H7 (cell line): ENCODE data around the gene SLC22A13. TPM values are rescaled to one million over a fixed set of nuclear protein-coding genes. Genes with fewer than 3 reads are reported as not detected.
A peak's percentile ranks its signal among the peaks of the same experiment; 100 is the strongest.
"Not testable (repeated sequence)": the region's sequence is repeated elsewhere in the genome, so short reads cannot be mapped to it uniquely, and the experiment has no call there.

ENCODE experiments used
- DNase-seq: peaks from one replicate; pipeline ENCODE4 v3.0.0; 2012
- H3K27me3 ChIP-seq: 2 replicates; pipeline ENCODE4 v1.6.0; 2011; ENCODE audit warnings: mild to moderate bottlenecking, low read length; ENCODE audit not compliant: control insufficient read depth, insufficient read depth
- H3K36me3 ChIP-seq: replicated peaks from 2 replicates; pipeline ENCODE4 v1.5.1; 2011; ENCODE audit warnings: low read length; ENCODE audit not compliant: control insufficient read depth, insufficient read depth
- H3K4me3 ChIP-seq: 2 replicates; pipeline ENCODE4 v1.5.1; 2011; ENCODE audit warnings: low read depth, mild to moderate bottlenecking, control low read depth, low read length, moderate library complexity; ENCODE audit not compliant: insufficient read depth
- total RNA-seq: library from RNA; depleted of rRNA; stranded (reverse); fragments of >200 nt; shearing (Covaris generic); gene quantifications from 2 replicates; pipeline ENCODE4 v1.2.3, GENCODE V29; 2014

SLC22A13 gene
- total RNA-seq, 1 experiment from 2014 or later, result 0.24 TPM

- DNase-seq, result no peak
- Histone ChIP-seq H3K4me3 (no peak overlapping the region), H3K36me3 (no peaks in the 10 kb centered on the region), H3K27me3 (no peaks in the 10 kb centered on the region)
These were observed 9.4 kb downstream of the SLC22A13 start for GRCh38 chr3:38274864-38275649.

GRCh38 chr3:38275658-38276057, 10.0 kb downstream of the SLC22A13 start:
- H3K36me3 ChIP-seq, result no peaks in the 10 kb centered on the region
- no peaks in the 10 kb centered on the region for H3K27me3 ChIP-seq
- no peak overlapping the region for H3K4me3 ChIP-seq
- no peak for DNase-seq

DNA sequence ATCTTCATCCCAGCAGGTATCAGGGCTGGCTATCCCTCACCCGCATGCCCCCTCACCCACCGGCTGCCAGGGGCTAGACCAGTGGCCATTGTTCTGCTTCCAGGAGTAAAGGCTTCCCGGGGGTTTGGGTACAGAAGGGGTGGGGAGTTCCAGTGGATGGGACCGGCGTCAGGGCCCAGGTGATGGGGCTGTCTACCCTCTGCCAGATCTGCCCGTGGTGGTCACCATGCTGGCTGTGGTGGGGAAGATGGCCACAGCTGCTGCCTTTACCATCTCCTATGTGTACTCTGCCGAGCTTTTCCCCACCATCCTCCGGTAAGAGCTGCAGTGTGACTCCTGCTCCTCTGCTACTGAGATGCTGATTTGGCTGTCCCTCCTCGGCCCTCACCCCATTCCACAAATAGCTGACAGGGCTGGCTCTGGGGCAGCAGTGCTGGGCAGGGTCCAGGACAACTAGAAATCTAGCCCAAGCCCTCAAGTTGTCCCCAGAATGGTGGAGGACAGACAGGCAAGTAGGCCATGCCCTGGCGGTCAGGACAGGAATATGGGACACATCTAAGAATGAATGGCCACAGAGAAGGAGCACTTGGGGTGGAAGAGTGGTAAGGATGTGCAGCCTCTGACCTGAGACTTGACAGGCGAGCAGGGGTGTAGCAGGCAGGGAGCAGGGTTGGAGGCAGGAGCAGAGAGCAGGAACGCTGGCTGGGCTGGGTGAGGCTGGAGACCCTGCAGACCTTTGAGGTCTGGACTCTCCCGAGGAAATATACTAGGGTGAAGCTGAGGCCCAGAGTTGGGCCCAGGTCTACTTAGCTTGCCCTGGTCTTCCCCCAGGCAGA, 10.7 kb downstream of the SLC22A13 start:
- Histone ChIP-seq H3K4me3 (no peak overlapping the region), H3K36me3 (no peaks in the 10 kb centered on the region), H3K27me3 (no peaks in the 10 kb centered on the region)
- DNase-seq, result no peak

DNA sequence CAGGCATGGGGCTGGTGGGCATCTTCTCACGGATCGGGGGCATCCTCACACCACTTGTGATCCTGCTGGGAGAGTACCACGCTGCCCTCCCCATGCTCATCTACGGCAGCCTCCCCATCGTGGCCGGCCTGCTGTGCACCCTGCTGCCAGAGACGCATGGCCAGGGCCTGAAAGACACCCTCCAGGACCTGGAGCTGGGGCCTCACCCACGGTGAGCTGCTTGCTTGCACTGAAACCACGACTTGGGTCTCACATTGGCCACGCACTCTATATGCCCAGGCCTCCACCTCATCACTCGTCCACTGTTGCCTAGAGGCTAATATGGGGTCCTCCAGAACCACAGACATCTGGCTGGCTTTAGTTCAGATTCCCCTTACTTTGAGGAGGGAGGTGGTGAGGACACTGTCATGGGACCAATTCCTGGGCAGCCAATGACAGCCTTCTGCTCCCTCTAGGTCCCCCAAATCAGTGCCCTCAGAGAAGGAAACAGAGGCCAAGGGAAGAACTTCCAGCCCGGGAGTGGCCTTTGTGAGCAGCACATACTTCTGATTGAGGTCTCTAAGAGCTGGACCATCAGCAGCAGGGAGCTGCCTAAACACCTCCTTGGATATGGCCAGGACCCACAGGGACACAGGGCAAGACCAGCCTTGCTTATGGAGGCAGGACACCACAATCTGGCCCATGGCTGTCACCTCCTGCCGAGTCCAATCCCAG, 11.5 kb downstream of the SLC22A13 start:
- Histone ChIP-seq H3K4me3 (no peak overlapping the region), H3K27me3 (no peaks in the 10 kb centered on the region), H3K36me3 (no peaks in the 10 kb centered on the region)
- DNase-seq, result no peak

DNA sequence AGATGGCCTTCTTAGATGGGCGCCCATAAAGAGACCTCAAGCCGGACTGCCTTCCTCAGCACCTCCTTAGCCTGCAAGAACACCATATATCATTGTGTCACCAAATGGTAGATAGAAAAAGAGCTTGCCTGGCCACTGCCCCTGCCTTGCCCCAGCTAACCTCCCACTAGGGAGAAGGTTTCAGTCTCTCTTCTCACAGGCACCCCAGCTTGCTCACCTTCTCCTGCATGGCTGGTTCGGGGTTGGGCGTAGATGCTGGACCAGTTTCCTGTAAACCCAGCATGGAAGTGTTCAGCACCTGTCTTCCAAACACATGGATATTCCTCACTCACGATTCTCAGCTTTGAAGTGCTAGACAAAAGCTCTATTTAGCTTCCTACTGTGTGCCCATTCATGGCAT, 13.2 kb downstream of the SLC22A13 start:
- Histone ChIP-seq H3K36me3 (no peaks in the 10 kb centered on the region), H3K4me3 (no peak overlapping the region), H3K27me3 (no peaks in the 10 kb centered on the region)
- no peak for DNase-seq

- no peak within 1 kb of the TSS for H3K4me3 ChIP-seq
- no peaks in the 10 kb centered on the region for H3K27me3 ChIP-seq
- no peaks in the 10 kb centered on the region for H3K36me3 ChIP-seq
- DNase-seq, result peak; percentile 78
These were observed 16.5 kb downstream of the SLC22A13 start, which contains the start of gene SLC22A14 for GRCh38 chr3:38281895-38282686. Gene SLC22A14 (plus strand): TSS chr3:38282294. CDS start chr3:38306027, 23,733 bp downstream.

GRCh38 chr3:38283810-38284755, 18.5 kb downstream of the SLC22A13 start:
- no peak overlapping the region for H3K4me3 ChIP-seq
- no peaks in the 10 kb centered on the region for H3K36me3 ChIP-seq
- no peaks in the 10 kb centered on the region for H3K27me3 ChIP-seq
- no peak for DNase-seq

DNA sequence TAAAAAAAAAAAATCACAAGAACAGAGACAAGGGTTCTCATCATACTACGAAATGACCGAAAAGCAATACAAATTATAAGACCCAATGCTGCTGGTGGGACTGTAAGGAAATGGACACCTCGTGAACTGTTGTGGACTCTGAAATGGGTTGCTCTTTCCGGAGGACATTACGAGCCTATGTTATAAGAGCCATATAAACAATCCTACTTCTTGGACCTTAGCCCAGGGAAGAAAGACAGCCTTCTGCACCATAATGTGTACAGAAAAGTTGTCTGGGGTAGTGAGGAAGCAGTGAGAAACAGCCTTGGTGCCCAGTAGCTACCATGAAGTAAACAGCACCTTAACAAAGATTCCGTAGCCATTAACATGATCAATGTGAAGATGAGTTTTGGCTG, 19.1 kb downstream of the SLC22A13 start:
- Histone ChIP-seq H3K36me3 (no peaks in the 10 kb centered on the region), H3K27me3 (no peaks in the 10 kb centered on the region), H3K4me3 (no peak overlapping the region)
- no peak for DNase-seq

DNA sequence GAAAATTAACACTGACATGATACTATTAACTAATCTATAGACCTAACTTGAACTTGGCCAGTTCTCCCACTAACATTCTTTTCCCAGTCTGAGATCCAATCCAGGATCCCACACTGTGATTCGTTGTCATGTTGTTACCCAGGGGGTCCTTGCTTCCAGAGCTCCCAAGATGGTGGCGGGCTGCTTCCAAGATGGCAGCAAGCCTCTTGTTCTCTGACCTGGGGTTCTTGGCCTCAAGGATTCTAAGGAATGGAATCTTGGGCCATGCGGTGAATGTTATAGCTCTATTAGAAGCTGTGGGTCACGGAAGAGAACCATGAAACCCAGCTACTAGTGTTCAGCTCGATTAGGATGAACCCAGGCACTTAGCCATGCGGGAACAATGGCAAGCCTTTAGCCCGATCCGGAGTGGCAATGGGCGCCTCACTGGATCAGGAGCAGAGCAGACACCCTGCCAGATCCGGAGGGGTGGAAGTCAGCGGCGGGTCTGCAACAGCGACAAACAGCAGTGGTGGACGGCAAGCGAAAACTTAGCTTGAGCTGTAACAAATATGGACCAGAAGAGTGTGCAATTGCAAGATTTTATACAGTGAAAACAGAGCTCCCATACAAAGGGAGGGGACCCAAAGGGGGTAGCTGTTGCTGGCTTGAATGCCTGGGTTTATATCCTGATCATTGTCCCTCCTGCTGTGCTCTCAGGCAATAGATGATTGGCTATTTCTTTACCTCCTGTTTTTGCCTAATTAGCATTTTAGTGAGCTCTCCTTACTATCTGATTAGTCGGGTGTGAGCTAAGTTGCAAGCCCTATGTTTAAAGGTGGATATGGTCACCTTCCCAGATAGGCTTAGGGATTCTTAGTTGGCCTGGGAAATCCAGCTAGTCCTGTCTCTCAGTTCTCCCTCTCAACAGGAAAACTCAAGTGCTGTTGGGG, 23.9 kb downstream of the SLC22A13 start:
- not testable (repeated sequence) for H3K27me3 ChIP-seq, H3K4me3 ChIP-seq, DNase-seq, H3K36me3 ChIP-seq

GRCh38 chr3:38297053-38297452, 31.4 kb downstream of the SLC22A13 start:
- H3K36me3 ChIP-seq, H3K27me3 ChIP-seq, DNase-seq, H3K4me3 ChIP-seq: not testable (repeated sequence)

- Histone ChIP-seq H3K4me3 (no peak overlapping the region), H3K27me3 (no peaks in the 10 kb centered on the region), H3K36me3 (no peaks in the 10 kb centered on the region)
- no peak for DNase-seq
These were observed 31.9 kb downstream of the SLC22A13 start for GRCh38 chr3:38297537-38297936.

- no peak for DNase-seq
- no peaks in the 10 kb centered on the region for H3K36me3 ChIP-seq
- no peak overlapping the region for H3K4me3 ChIP-seq
- no peaks in the 10 kb centered on the region for H3K27me3 ChIP-seq
These were observed 32.5 kb downstream of the SLC22A13 start for GRCh38 chr3:38297947-38298711.
